ENCODE measurements around the gene WEE2.
A peak's percentile ranks its signal among the peaks of the same experiment; 100 is the strongest.

Gene WEE2

DNA sequence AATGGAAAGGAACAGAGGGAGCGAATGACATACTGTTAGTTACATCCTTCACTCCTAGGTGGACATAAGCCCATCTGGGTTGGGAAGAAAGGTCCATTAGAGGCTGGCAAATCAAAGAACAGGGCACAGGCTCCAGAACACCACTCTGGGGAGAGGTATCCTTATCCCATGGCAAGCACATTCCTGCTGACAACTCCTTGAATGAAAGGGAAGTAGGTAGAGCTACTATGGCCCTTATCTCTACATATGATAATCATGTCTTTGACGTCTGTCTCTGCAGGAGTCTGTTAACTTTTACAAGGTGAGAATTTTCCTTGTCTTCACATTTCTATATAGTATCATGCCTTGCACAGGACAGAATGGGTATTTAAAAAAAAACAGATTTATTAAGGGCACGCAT is 16.6 kb upstream of the WEE2 start:
- DNase-seq (ENCODE audit: low read depth in 2 of 2), result no peak

DNA sequence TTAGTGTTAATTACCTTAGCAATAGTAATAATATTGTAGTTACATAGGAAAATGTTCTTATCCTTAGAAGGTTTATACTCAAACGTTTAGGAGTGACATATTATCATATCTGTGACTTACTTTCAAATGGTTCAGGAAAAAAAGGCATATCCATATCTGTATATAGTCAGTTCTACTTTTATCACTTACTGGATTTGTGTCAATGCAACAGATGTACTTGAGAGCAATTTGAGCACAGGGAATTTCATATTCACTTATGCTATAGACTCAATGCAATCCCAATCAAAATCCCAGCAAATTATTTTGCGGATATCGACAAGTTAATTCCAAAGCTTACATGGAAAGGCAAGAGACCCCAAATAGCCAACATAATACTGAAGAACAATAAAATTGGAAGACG is 16.2 kb upstream of the WEE2 start:
- DNase-seq (ENCODE audit: low read depth in 2 of 2), result no peak

DNA sequence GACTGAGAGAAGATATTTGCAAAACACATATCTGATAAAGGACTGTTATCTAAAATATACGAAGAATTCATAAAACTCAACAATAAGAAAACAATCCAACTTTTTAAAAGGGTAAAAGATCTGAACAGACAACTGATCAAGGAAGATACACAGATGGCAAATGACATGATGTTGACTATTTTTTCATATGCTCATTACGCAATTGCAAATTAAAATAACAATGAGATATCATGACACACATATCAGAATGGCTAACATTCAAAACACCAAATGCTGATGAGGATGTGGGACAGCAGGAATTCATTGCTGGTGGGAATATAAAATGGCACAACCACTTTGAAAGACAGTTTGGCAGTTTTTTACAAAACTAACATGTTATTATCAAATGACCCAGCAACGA is 15.1 kb upstream of the WEE2 start:
- DNase-seq (ENCODE audit: low read depth in 2 of 2), result no peak

DNA sequence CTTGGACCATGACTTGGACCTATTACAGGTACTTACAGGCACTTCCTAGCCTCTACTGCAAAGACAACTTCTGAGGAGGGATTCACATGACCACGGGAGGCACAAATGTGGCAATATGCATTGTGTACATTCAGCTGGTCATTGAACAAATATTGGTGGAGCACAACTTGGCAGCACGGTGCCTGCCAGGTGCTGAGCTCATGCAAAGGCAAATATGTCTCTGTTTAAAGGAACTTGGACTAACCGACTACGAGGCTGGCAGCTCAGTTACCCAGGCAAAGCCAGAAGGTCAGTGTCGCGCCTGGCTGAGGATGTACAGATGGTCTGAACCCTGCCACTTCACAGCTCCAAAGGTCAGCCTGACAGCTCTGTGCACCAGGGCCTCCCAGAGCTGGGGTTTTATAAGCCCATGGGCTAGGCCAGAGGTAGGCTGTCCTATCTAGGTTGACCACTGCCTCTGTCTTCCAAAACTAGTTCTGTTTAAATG is 12.3 kb upstream of the WEE2 start:
- DNase-seq (ENCODE audit: low read depth in 2 of 2), result no peak

DNA sequence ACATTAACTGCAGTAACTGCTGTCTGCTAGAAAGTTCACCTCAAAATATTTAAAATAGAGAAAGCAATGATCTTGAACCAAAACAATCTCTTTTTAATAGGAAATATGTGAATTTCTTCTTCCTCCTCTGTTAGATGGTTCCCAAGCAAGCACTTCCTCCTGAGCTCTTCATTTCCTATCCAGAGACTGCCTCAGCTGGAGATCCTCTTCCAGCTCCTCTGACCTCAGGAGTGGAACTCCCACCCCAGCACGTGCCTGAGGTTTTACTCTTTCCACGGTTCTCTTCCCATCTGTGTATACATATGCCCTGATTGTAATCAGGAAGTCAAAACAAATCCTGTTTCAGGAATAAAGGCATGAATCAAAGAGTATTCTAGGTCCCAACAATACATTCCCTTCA is 11.8 kb upstream of the WEE2 start:
- no peak for DNase-seq (ENCODE audit: low read depth in 2 of 2)

DNA sequence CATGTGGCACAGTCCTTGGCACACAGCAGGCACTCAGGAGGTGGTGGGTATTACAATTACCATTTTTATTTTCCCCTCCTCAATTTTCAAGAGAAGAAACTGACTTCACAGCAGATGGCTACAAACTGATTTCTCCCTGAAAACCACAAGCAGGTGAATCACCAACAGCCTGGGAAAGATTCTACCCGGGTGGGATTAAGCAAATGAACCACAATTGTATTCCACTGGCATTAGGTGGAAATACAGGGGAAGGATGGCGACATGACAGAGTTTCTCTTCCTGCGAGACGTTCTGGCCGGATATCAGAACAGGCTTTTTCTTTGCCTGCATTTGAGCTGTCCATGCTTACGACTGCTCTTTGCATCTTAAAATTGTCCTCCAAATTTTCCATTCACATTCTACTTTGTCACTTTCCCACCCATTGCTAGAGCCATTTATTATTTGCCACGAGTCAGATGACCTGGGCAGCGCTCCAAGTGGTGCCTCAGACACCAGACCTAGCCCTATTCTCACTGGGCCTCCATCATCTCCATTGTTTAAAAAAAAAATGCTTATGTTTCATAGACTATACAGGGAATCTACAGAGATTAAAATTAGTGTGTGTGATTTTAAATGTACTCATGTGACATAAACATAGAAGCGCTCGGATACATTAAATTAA is 10.8 kb upstream of the WEE2 start:
- DNase-seq (ENCODE audit: low read depth in 2 of 2), result no peak

DNA sequence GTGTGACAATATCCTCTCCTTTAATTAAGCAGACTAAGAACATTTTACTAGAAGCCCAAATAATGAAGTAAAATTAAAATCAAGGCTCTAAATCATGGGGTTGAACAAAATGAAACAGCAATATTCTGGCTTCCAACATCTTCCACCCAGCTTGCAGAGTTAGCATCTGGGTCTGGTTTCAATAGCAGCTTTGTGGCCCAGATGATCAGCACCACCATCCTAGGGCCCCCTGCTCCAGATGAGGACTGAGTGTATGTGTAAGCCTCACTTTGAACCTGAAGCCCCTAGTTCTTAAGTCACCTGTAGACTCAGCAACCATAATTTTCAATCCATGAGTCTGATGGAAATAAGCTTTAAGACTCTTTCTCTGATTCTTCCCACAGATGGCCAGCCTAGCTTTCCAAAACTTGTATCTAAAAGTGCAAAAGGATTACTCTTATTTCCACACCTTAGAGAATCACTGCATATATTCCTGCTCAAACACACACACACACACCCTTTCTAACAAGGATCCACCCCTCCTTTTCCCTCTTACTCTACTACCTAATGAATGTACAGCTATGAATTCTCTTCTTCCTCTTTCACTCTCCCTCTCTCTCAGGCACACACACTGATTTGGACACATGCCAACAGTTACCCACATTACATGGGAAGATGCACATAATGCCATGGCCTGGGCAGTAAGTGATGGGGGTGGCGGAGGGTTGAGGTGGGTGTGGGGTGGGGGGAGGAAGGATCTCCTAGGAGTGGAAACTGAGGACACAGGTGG is 9.7 kb upstream of the WEE2 start:
- DNase-seq (ENCODE audit: low read depth in 2 of 2), result no peak

DNA sequence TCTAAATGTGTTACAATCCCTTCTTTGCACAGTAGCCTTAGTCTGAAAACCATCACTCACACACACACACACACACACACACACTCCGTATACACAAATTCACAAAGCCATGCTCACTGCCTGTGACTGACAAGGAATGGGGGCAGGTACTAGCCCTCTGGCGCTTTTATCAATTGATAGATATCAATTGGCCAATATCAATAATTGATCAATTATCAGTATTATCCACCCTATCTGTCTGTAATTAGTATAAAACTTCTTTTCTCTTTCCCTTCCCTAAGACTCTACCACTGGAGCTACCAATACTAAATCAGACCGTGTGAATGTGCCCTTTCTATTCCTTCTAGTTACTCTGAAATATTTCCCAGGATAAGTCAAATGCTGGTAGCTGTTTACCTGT is 8.3 kb upstream of the WEE2 start:
- no peak for DNase-seq (ENCODE audit: low read depth in 2 of 2)

DNA sequence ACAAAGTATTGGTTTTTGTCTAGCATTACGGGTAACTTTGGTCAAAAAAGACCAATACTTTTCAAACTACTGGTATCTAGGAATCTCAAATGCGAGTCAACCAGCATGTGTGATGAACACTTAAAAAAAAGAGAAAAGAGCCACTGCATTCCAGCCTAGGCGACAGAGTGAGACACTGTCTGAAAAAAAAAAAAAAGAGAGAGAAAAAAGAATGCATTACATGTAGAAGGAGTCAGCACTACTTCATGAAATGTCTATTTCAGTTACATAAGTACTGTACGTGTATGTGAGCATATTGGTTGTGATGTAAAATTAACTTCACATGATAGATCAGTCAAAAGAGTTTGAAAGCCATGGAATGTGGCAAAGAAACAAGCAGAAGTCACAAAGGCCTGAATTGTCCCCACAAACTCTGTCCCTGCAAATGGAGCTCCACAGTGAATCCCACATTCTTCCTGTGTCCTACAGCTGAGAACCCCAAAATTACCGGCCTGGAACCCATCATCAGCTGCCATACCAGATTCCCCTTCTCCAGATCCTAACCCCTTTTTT is 7.8 kb upstream of the WEE2 start:
- DNase-seq (ENCODE audit: low read depth in 2 of 2), result no peak

DNA sequence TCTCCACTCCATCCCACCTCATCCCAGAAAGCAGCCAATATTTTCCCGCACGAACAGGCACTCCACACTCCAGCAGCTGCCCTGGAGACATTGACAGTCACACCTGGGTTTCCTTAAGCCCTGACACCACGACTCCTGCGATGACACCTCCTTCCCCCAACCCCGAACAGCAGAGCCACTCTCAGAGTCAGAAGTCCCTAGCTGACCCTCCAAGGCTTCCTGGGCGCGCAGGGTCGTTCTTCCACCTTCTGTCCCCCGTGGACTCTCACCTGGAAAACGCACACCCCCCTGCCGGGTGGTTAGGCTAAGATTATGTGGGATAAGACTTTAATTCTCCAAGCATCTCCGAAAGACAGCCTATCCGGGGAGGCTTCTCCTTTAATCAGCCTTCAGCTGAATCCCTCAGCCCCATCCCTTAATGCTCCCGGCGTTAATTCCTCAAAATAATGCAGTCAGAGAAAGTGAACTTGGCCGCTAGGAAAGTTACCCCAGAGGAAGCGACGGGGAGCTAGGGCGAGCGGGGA is 7.2 kb upstream of the WEE2 start:
- no peak for DNase-seq (ENCODE audit: low read depth in 2 of 2)

DNA sequence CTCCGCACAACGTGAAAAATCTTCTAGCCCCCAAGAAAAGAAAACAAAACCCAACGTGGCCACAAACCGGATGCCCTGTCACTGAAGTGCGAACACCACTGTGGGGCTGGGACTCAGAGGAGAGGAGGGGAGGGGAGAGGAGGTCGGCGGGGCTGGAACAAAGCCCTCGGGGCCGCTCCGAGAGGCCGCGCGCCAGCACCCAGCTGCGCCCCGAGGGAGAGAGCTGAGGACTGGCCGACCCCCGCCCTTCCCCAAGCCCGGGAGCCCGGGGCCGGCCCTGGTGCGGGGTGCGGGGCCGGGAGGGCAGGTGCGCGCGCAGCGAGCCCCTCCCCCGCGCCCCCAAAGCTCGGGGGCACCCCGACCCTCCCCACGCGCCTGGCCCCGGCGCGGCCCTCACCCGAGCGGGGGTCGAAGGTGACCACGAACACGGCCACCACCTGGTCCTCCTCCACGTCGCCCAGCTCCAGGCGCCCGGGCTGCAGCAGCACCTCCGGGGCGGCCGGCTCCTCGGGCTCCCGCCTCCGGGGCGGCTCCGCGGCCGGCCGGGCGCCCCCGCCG is 6.6 kb upstream of the WEE2 start:
- peak in 1 of 2 donors; percentile 34 for DNase-seq (ENCODE audit: low read depth in 2 of 2)

DNA sequence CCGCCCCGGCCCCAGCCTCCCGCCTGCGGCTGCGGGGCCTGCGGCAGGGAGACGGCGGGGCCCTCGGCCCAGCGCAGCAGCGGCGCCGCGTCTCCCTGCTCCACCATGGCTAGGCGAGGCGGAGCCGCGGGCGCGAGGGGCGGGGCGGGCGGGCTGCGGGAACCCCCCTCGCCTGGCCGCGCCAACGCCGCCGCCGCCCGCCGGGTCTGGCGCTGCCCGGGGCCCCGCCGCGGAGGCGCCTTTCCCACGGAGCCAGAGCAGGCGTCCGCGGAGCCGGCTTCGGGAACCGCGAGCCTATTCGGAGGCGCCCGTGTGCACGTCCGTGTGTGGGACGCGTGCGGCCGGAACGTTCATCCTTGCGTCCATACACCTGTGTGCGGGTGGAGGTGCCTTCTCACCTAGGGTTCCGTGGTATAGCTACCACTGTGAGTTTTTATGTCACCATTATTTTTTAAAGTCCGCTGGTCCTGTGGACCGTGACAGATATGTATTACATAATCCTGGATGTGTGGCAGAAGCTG is 6.0 kb upstream of the WEE2 start, which contains the start of gene DENND11:
TSS of gene DENND11 (minus strand) at position 120 of the 521 bp plus-strand sequence. CDS start at position 107, 13 bp downstream.
- DNase-seq (ENCODE audit: low read depth in 2 of 2), result peak in 1 of 2 donors; percentile 32

DNA sequence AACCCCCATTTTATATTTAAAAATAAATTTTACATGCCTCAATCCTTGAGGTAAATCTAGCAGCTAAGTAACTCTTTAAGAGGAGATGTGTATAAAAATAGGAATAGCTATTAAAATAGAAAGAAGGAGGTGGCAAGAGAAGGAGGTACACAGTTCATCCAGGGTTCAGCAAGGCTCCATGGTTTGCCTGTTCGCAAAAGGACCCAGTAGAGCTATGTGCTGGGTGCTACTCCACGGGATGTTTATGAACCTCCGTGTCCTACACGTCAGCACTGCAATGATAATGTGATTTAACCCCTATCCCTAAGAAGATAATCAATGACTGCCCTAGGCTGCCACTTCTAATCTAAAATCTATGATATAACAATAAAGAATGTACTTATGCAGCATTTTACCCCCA is 5.3 kb upstream of the WEE2 start:
- no peak for DNase-seq (ENCODE audit: low read depth in 2 of 2)

DNA sequence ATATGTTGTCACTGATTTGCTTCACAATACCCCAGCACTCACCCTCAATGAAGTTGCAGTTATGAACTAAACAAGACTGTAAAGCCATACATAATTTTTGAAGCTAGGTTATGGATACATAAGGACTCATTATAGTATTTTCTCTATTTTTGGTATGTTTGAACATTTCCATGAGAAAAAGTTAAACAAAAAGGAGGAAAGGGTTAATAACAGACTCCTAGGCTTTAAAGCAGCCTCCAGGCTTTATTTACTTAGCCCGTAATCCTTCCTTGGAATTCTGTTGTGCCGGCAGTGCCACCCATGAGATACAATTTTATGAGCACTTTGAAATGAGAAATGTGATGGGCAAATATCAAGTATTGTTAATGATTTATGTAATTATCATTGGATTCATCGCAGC is 4.0 kb upstream of the WEE2 start:
- no peak for DNase-seq (ENCODE audit: low read depth in 2 of 2)

DNA sequence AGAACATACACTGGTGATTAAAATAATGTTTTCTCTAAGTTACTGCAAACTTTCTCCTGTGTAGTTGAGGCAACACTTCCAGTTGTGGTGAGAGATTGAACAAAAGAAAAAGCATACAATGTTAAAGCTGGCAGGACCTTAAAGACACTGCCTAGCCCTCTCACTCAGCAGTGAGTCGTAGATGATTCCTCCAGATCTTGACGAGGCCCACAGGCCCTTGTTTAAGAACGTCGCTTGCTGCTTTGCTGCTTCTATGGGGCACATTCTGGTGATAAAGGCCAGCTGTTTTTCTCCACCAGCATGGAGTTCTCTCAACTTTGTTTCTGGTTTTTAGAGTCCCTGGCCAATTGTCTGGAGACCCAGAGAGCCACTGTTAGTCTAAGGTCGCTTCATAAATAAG is 3.4 kb upstream of the WEE2 start:
- no peak for DNase-seq (ENCODE audit: low read depth in 2 of 2)

DNA sequence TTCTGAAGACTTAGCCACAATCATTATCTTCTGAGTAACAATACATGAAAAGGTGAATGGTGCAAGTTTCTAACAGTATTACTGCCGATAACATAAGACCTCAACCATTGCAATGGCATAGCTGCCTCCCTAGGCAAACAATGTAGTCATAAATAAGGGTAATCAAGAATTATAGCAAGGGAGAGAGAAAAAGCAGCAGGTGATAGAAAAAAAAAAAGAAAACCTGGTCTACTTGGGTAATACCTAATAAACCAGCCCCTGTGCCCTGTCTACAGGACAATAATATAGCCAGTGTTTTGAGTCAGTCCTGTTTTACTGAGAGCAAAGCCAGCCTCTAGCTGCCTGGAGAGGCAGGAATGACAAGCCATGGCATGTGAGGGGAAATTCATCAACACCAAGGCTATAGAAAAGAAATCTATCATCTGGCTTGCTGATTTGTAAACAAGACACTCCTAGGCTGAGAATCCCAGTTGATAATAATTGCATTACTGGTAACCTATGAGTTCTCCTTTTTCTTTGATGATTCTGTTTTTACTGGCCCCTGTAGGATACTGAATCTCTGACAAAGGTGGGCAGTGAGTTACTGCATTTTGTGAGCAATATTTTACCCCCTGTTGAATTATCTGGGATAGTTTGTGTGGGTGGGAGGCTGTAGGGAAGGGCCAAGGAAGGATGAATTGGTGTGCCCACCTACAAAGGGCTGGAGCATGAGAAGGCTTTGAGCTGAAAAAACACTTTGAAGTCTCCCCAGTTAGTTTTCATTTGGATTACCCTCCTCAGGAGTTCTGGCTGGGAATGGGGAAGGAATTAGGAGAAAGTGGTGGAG is 1.7 kb upstream of the WEE2 start:
- no peak for DNase-seq (ENCODE audit: low read depth in 2 of 2)

DNA sequence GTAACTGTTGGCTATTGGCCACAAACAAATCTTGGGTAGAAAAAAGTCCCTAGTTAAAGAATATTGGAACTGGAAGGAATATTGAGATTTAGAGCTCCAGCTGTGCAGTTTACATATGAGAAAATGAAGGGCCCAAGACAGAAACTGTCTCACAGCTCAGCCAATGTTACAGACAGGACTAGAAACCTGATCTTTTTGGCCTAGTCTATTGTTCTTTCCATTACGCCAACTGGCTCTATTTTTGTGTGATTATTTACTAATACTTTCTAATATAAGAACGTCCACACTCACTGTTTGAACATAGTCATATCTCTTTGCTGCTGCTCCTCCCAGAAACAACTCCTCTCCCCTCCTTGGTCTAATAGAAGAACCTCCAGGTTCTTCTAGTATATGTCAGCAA is 1.2 kb downstream of the WEE2 start:
- DNase-seq (ENCODE audit: low read depth in 2 of 2), result no peak

DNA sequence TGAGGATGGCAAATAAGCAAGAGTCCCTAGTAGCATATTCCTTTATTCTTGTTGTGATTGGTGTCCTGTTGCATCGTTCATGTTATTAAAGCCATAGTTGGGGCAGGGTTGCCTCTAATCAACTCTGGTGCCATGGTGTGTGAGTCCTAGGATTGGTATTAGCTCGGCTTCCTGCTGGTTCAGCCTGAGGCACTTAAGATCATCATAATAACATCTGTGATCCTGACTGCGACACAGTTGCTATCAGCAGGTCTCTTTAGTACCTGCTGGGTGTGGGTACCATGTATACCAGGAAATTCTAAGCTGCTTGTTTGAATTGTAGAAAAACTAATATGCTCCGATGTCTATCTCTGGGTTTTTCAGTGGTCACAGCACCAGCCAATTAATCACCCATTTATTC is 1.6 kb downstream of the WEE2 start:
- no peak for DNase-seq (ENCODE audit: low read depth in 2 of 2)

DNA sequence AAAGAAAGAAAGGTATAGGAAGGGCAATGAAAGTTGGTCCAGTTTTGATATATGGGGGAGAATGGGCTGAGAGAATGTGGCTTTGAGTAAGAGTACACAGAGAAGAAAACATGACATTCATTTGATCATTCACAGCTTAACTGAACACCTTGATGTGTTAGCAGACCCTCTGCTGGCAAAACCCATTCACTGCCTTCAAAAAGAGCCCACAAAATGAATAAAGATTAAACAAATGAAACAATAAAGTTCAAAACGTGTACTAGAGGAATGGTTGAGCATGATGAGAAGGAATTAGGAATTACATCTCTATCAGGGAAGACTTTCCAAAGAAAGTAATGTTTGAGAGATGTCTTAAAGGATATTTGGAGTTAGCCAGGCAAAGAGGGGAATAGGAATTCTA is 2.1 kb downstream of the WEE2 start:
- DNase-seq (ENCODE audit: low read depth in 2 of 2), result no peak

DNA sequence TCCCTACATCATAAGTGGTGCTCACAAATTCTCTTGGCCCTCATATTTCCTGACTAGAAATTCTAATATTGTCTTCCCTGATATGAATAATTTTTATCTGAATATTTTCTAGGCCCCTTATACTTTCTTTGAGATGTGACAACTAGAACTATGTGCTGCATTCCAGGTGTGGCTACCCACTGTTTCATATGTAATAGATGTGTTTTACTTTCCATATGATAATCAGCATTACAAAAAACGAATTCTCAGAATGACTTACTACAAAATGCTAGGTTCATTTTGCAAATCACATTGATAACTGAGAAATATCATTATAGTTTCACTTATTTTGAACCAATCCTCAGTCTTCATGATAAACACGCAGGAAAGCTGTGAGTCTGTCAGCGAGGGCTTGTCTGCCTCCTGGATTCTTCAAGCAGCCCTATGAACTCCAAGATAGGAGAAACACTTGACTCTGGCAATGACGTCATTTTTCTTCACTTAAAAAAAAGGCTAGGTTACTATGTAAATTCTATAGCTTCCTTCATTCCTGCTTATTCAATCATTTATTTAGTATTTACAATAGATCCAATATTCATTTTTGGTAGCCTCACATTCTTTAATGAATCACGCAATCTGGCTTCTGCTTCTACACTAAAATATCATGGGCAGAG is 4.6 kb downstream of the WEE2 start:
- no peak for DNase-seq (ENCODE audit: low read depth in 2 of 2)

DNA sequence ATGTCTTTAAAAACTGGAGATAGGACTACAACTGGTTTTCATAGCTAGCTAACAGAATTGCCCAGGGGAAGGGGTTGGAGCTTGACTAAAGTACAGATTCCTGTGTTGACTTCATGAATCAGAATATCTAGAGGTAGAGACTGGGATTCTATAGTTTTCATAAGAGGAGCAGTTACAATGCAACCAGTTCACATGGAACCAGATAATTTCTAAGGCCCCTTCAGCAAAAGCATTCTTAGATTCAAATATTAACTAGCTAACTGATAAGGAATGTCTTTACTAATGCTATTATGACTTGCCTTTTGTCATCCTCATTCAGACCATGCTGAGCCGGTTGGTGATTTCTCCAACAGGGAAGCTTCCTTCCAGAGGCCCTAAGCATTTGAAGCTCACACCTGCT is 5.7 kb downstream of the WEE2 start:
- DNase-seq (ENCODE audit: low read depth in 2 of 2), result no peak

All from stimulated activated CD4-positive, alpha-beta T cell treated with anti-CD3 and anti-CD28 coated beads, Interleukin-1b, Interleukin-23, amount 100 ng/mL, for 1 hour (primary cell).